Fibroblast of lung (primary cell): ENCODE results near the gene PHACTR2. TPM values are rescaled to one million over a fixed set of nuclear protein-coding genes. Genes with fewer than 3 reads are reported as not detected.
"Not testable (repeated sequence)": the region's sequence is repeated elsewhere in the genome, so short reads cannot be mapped to it uniquely, and the experiment has no call there.

Source experiments
- DNase-seq, 2 donors: peaks; one replicate each; pipeline versions ENCODE4 v3.0.0 to v3.0.0-alpha.2; 2010; ENCODE audit warnings: low read depth in 2 of 2
- H2AFZ ChIP-seq: 2 replicates; pipeline ENCODE4 v1.5.1; 2012; ENCODE audit warnings: low read length, control low read depth, inconsistent platforms
- H3K27ac ChIP-seq: 2 replicates; pipeline ENCODE4 v1.5.1; 2011; ENCODE audit warnings: low read length, control low read depth; ENCODE audit not compliant: insufficient read depth
- H3K27me3 ChIP-seq: 2 replicates; pipeline ENCODE4 v1.5.1; 2011; ENCODE audit warnings: mild to moderate bottlenecking, low read length; ENCODE audit not compliant: control insufficient read depth, insufficient read depth
- H3K36me3 ChIP-seq: 2 replicates; pipeline ENCODE4 v1.5.1; 2011; ENCODE audit warnings: low read length; ENCODE audit not compliant: control insufficient read depth, insufficient read depth
- H3K4me1 ChIP-seq: 2 replicates; pipeline ENCODE4 v1.5.1; 2011; ENCODE audit warnings: low read length; ENCODE audit not compliant: control insufficient read depth, insufficient read depth; ENCODE audit errors: extremely low read depth
- H3K4me2 ChIP-seq: 2 replicates; pipeline ENCODE4 v1.5.1; 2011; ENCODE audit warnings: low read length, control low read depth; ENCODE audit not compliant: insufficient read depth; ENCODE audit errors: extremely low read depth
- H3K4me3 ChIP-seq, 4 experiments: fragments of 200-600 bp in 1 of 4; sonication (generic) in 1 of 4; replicated peaks in 1 of 4; 2 replicates each; pipeline ENCODE4 v1.5.1; 2011 to 2016; ENCODE audit warnings: low read length in 4 of 4, low read depth in 3 of 4, mild to moderate bottlenecking in 3 of 4, control low read depth in 2 of 4, inconsistent platforms in 1 of 4, mixed read lengths in 1 of 4; ENCODE audit not compliant: insufficient read depth in 1 of 4; ENCODE audit errors: control extremely low read depth in 1 of 4
- H3K79me2 ChIP-seq: 2 replicates; pipeline ENCODE4 v1.5.1; 2012; ENCODE audit warnings: mild to moderate bottlenecking, low read length, inconsistent platforms; ENCODE audit not compliant: control insufficient read depth, insufficient read depth
- H3K9ac ChIP-seq: 2 replicates; pipeline ENCODE4 v1.5.1; 2011; ENCODE audit warnings: mild to moderate bottlenecking, low read length, control low read depth; ENCODE audit not compliant: insufficient read depth
- H3K9me3 ChIP-seq: 2 replicates; pipeline ENCODE4 v1.5.1; 2012; ENCODE audit warnings: low read depth, low read length; ENCODE audit not compliant: control insufficient read depth, insufficient read depth
- H4K20me1 ChIP-seq: 2 replicates; pipeline ENCODE4 v1.5.1; 2011; ENCODE audit warnings: low read length; ENCODE audit not compliant: control insufficient read depth, insufficient read depth; ENCODE audit errors: extremely low read depth
- CTCF ChIP-seq, 2 donors: IDR thresholded peaks in 1 of 2; conservative IDR thresholded peaks in 1 of 2; 1 replicate in 1 of 2; 2 replicates in 1 of 2; pipeline ENCODE4 v1.5.1; 2011 to 2012; ENCODE audit warnings: low read length in 2 of 2, control low read depth in 1 of 2, inconsistent platforms in 1 of 2, low read depth in 1 of 2, mild to moderate bottlenecking in 1 of 2
- EZH2 ChIP-seq: IDR thresholded peaks from 2 replicates; pipeline ENCODE4 v1.5.1; 2012; ENCODE audit warnings: low read length, control low read depth, mild to moderate bottlenecking; ENCODE audit errors: missing control alignments
- polyA plus RNA-seq, 2 donors: library from polyadenylated mRNA; depleted of rRNA in 1 of 2; stranded (reverse) in 1 of 2; unstranded in 1 of 2; fragments of >200 nt; gene quantifications; 2 replicates each; pipeline ENCODE4 v1.2.1, GENCODE V29; 2011 to 2012; ENCODE audit warnings: missing spikeins in 1 of 2
- total RNA-seq: library from RNA; depleted of rRNA; stranded (reverse); fragments of >200 nt; gene quantifications from 2 replicates; pipeline ENCODE4 v1.2.1, GENCODE V29; 2014

Gene PHACTR2
- total and polyA plus RNA-seq, 2 donors (not counting 1 experiment from before 2014, with no cell fraction given): 40.1 to 55.0 TPM

GRCh38 chr6:143856762-143857161, 179.0 kb downstream of the PHACTR2 start:
- DNase-seq, H3K79me2 ChIP-seq, H2AFZ ChIP-seq, H3K36me3 ChIP-seq, H3K27ac ChIP-seq, H3K4me2 ChIP-seq, H4K20me1 ChIP-seq, H3K9ac ChIP-seq, H3K27me3 ChIP-seq, H3K4me1 ChIP-seq, H3K9me3 ChIP-seq, H3K4me3 ChIP-seq: not testable (repeated sequence)

- Histone ChIP-seq H3K27ac (no peak overlapping the region), H3K4me2 (no peak overlapping the region), H2AFZ (no peak overlapping the region), H3K79me2 (no peaks in the 10 kb centered on the region), H3K36me3 (peaks cover 9% of the 10 kb centered on the region), H3K9ac (no peak overlapping the region), H3K4me3 (no peak overlapping the region), H3K27me3 (no peaks in the 10 kb centered on the region), H3K4me1 (no peaks in the 10 kb centered on the region), H3K9me3 (no peaks in the 10 kb centered on the region), H4K20me1 (no peaks in the 10 kb centered on the region)
- TF ChIP-seq EZH2: no peak
- DNase-seq: no peak
These were observed 179.9 kb downstream of the PHACTR2 start for GRCh38 chr6:143857651-143858050.

- no peak for DNase-seq
- no peak overlapping the region for H3K9ac ChIP-seq
- H3K4me1 ChIP-seq: no peaks in the 10 kb centered on the region
- H4K20me1 ChIP-seq: no peaks in the 10 kb centered on the region
- H3K9me3 ChIP-seq: no peaks in the 10 kb centered on the region
- no peaks in the 10 kb centered on the region for H3K79me2 ChIP-seq
- no peaks in the 10 kb centered on the region for H3K27me3 ChIP-seq
- H3K36me3 ChIP-seq: peaks cover 9% of the 10 kb centered on the region
- H3K4me3 ChIP-seq: no peak overlapping the region
- no peak overlapping the region for H3K27ac ChIP-seq
- H3K4me2 ChIP-seq: no peak overlapping the region
- no peak for TF ChIP-seq EZH2
- TF ChIP-seq CTCF (conservative IDR thresholded peaks at IDR 0.05 in 1 of 2, IDR thresholded peaks at IDR 0.05 in 1 of 2; ENCODE audit: low read depth in 1 of 2, low read length in 2 of 2): no peak
- no peak overlapping the region for H2AFZ ChIP-seq
These were observed 182.3 kb downstream of the PHACTR2 start for GRCh38 chr6:143859891-143860660.

GRCh38 chr6:143863771-143864170, 186.0 kb downstream of the PHACTR2 start:
- DNase-seq: no peak
- TF ChIP-seq CTCF (conservative IDR thresholded peaks at IDR 0.05 in 1 of 2, IDR thresholded peaks at IDR 0.05 in 1 of 2; ENCODE audit: low read depth in 1 of 2, low read length in 2 of 2): no peak
- TF ChIP-seq EZH2: no peak
- peaks cover 6% of the 10 kb centered on the region for H3K36me3 ChIP-seq

More at GRCh38 chr6:143863771-143864170, 186.0 kb downstream of the PHACTR2 start:
- no peaks in the 10 kb centered on the region for H3K27me3 ChIP-seq
- no peak overlapping the region for H3K4me2 ChIP-seq
- H3K27ac ChIP-seq: no peak overlapping the region
- H3K4me3 ChIP-seq: no peak overlapping the region
- no peaks in the 10 kb centered on the region for H3K9me3 ChIP-seq
- H4K20me1 ChIP-seq: no peaks in the 10 kb centered on the region
- no peaks in the 10 kb centered on the region for H3K79me2 ChIP-seq
- no peaks in the 10 kb centered on the region for H3K4me1 ChIP-seq
- no peak overlapping the region for H3K9ac ChIP-seq
- no peak overlapping the region for H2AFZ ChIP-seq
